WTC11 (cell line): ENCODE results near the gene FAM53B. TPM values are rescaled to one million over a fixed set of nuclear protein-coding genes. Genes with fewer than 3 reads are reported as not detected.
A peak's percentile ranks its signal among the peaks of the same experiment; 100 is the strongest.

Source experiments
- ATAC-seq: fragments of 200-7000 bp; cut with Tn5 transposase; 2 replicates; pipeline ENCODE4 v1.10.0; 2021; ENCODE audit warnings: mild to moderate bottlenecking, moderate library complexity
- CTCF ChIA-PET: fragments of 300-600 bp; sonication (Branson Sonifier 250); formaldehyde crosslinking; loops from one replicate; lab custom pipeline; 2021; ENCODE audit warnings: antibody characterized with exemption; lab: Charles Lee
- POLR2A ChIA-PET: fragments of 350-600 bp; sonication (Branson Sonifier 250); formaldehyde crosslinking; loops from one replicate; lab custom pipeline; 2021; ENCODE audit warnings: antibody characterized with exemption; lab: Charles Lee
- DNase-seq: peaks from one replicate; pipeline ENCODE4 v3.0.0; 2021; ENCODE audit warnings: low spot score
- H3K27ac Mint-ChIP-seq: 2 replicates; pipeline ENCODE4 v1.8.0; 2021; ENCODE audit warnings: mixed read lengths
- H3K27me3 Mint-ChIP-seq: 2 replicates; pipeline ENCODE4 v1.8.0; 2021; ENCODE audit warnings: low read depth, mild to moderate bottlenecking, moderate library complexity, mixed read lengths
- H3K36me3 Mint-ChIP-seq: 2 replicates; pipeline ENCODE4 v1.8.0; 2021; ENCODE audit warnings: mixed read lengths
- H3K4me1 Mint-ChIP-seq: 2 replicates; pipeline ENCODE4 v1.8.0; 2022; ENCODE audit warnings: mixed read lengths
- H3K4me3 Mint-ChIP-seq: 2 replicates; pipeline ENCODE4 v1.8.0; 2021; ENCODE audit warnings: mild to moderate bottlenecking, moderate library complexity, mixed read lengths
- H3K9me3 Mint-ChIP-seq: 2 replicates; pipeline ENCODE4 v1.8.0; 2021; ENCODE audit warnings: mixed read lengths
- ATF3 ChIP-seq: sonication (generic); formaldehyde crosslinking; conservative IDR thresholded peaks from 2 replicates; pipeline ENCODE4 v1.8.1; 2022; ENCODE audit warnings: mild to moderate bottlenecking, missing genetic modification reagents
- CBFB ChIP-seq: sonication (generic); formaldehyde crosslinking; IDR thresholded peaks from 2 replicates; pipeline ENCODE4 v1.8.1; 2022; ENCODE audit warnings: mild to moderate bottlenecking, low read depth, missing genetic modification reagents
- FOXK1 ChIP-seq: sonication (generic); formaldehyde crosslinking; IDR thresholded peaks from 2 replicates; pipeline ENCODE4 v1.8.0; 2022; ENCODE audit warnings: mild to moderate bottlenecking, moderate library complexity, missing genetic modification reagents
- IRF1 ChIP-seq: sonication (generic); formaldehyde crosslinking; IDR thresholded peaks from 2 replicates; pipeline ENCODE4 v1.8.0; 2023; ENCODE audit warnings: missing genetic modification reagents
- MAX ChIP-seq: sonication (generic); formaldehyde crosslinking; IDR thresholded peaks from 2 replicates; pipeline ENCODE4 v1.8.0; 2022; ENCODE audit warnings: mild to moderate bottlenecking, missing genetic modification reagents
- RELA ChIP-seq: sonication (generic); formaldehyde crosslinking; IDR thresholded peaks from 2 replicates; pipeline ENCODE4 v1.8.1; 2022; ENCODE audit warnings: missing genetic modification reagents, mild to moderate bottlenecking, borderline replicate concordance
- SMAD3 ChIP-seq: sonication (generic); formaldehyde crosslinking; IDR thresholded peaks from 2 replicates; pipeline ENCODE4 v1.8.0; 2022; ENCODE audit warnings: missing genetic modification reagents, mild to moderate bottlenecking, borderline replicate concordance
- SOX15 ChIP-seq: fragments of 250-450 bp; sonication (Bioruptor Pico); IDR thresholded peaks from 2 replicates; pipeline ENCODE4 v1.9.0; 2021; ENCODE audit warnings: mild to moderate bottlenecking
- SP1 ChIP-seq: sonication (generic); formaldehyde crosslinking; conservative IDR thresholded peaks from 2 replicates; pipeline ENCODE4 v1.8.1; 2022; ENCODE audit warnings: missing genetic modification reagents
- TCF7 ChIP-seq: sonication (generic); formaldehyde crosslinking; IDR thresholded peaks from 2 replicates; pipeline ENCODE4 v1.8.0; 2022; ENCODE audit warnings: mild to moderate bottlenecking, low read depth, missing genetic modification reagents, moderate library complexity
- TEAD1 ChIP-seq: sonication (generic); formaldehyde crosslinking; IDR thresholded peaks from 2 replicates; pipeline ENCODE4 v1.8.0; 2022; ENCODE audit warnings: mild to moderate bottlenecking, missing genetic modification reagents
- TEAD4 ChIP-seq: sonication (generic); formaldehyde crosslinking; IDR thresholded peaks from 2 replicates; pipeline ENCODE4 v1.8.0; 2022; ENCODE audit warnings: mild to moderate bottlenecking, missing genetic modification reagents
- USF2 ChIP-seq: sonication (generic); formaldehyde crosslinking; IDR thresholded peaks from 2 replicates; pipeline ENCODE4 v1.8.1; 2023; ENCODE audit warnings: mild to moderate bottlenecking, missing genetic modification reagents, moderate library complexity
- ZBTB21 ChIP-seq: sonication (generic); formaldehyde crosslinking; IDR thresholded peaks from 2 replicates; pipeline ENCODE4 v1.8.1; 2023; ENCODE audit warnings: mild to moderate bottlenecking, missing genetic modification reagents, borderline replicate concordance
- ZBTB43 ChIP-seq: sonication (generic); formaldehyde crosslinking; IDR thresholded peaks from 2 replicates; pipeline ENCODE4 v1.8.1; 2023; ENCODE audit warnings: mild to moderate bottlenecking, missing genetic modification reagents
- ZMAT4 ChIP-seq: fragments of 250-450 bp; sonication (Bioruptor Pico); IDR thresholded peaks from 2 replicates; pipeline ENCODE4 v1.9.0; 2021; ENCODE audit warnings: mild to moderate bottlenecking
- ZNF138 ChIP-seq: sonication (generic); formaldehyde crosslinking; conservative IDR thresholded peaks from 2 replicates; pipeline ENCODE4 v1.8.1; 2022; ENCODE audit warnings: mild to moderate bottlenecking, moderate library complexity, missing genetic modification reagents
- ZNF281 ChIP-seq: sonication (generic); formaldehyde crosslinking; IDR thresholded peaks from 2 replicates; pipeline ENCODE4 v1.8.0; 2023; ENCODE audit warnings: mild to moderate bottlenecking, missing genetic modification reagents
- ZNF425 ChIP-seq: fragments of 250-450 bp; sonication (Bioruptor Pico); conservative IDR thresholded peaks from 2 replicates; pipeline ENCODE4 v1.9.0; 2021; ENCODE audit warnings: mild to moderate bottlenecking
- total RNA-seq: library from RNA; stranded (reverse); gene quantifications from 3 replicates; pipeline ENCODE4 v1.2.3, GENCODE V29; 2021

The FAM53B gene
- total RNA-seq, 1 experiment from 2014 or later: 21.3 TPM

- no peak for TF ChIP-seq SP1 (CRISPR knock-in tag)
- no peak for TF ChIP-seq ATF3
- no peak for TF ChIP-seq SMAD3 (CRISPR knock-in tag)
- no peak for TF ChIP-seq ZMAT4 (CRISPR knock-in tag)
- TF ChIP-seq ZNF425 (CRISPR knock-in tag): no peak
- TF ChIP-seq FOXK1 (CRISPR knock-in tag): no peak
- TF ChIP-seq TEAD4: no peak
- TF ChIP-seq CBFB (CRISPR knock-in tag): no peak
- no peak for TF ChIP-seq TEAD1 (CRISPR knock-in tag)
- TF ChIP-seq ZBTB43 (CRISPR knock-in tag): no peak
- TF ChIP-seq ZBTB21 (CRISPR knock-in tag): no peak
- no peak for TF ChIP-seq ZNF138 (CRISPR knock-in tag)
- no peak for TF ChIP-seq IRF1 (CRISPR knock-in tag)
- TF ChIP-seq RELA: no peak
- no peak for DNase-seq
- no peaks in the 10 kb centered on the region for H3K9me3 Mint-ChIP-seq
- no peak overlapping the region; the same call in 1 of the 2 replicates for H3K27ac Mint-ChIP-seq
- no peaks in the 10 kb centered on the region for H3K36me3 Mint-ChIP-seq
- ChIA-PET POLR2A (no interaction called here), CTCF (interaction anchor here (0.6 to 3.9 kb wide), 26 partner anchors 9 to 411 kb away, joined by 3 to 53 read pairs (median 4); no protein-coding TSS in a partner anchor)
- H3K4me1 Mint-ChIP-seq: peaks cover 24% of the 10 kb centered on the region
- H3K4me3 Mint-ChIP-seq: no peak overlapping the region
- no peaks in the 10 kb centered on the region for H3K27me3 Mint-ChIP-seq
- ATAC-seq: peak; percentile 57
These were observed 24.8 kb downstream of the FAM53B start for GRCh38 chr10:124719213-124719851.

- Mint-ChIP-seq H3K27ac (no peak overlapping the region), H3K9me3 (no peaks in the 10 kb centered on the region), H3K27me3 (no peaks in the 10 kb centered on the region), H3K4me1 (peaks cover 26% of the 10 kb centered on the region), H3K36me3 (no peaks in the 10 kb centered on the region), H3K4me3 (no peak overlapping the region)
- no peak for DNase-seq
- ATAC-seq: no peak
- CTCF ChIA-PET: interaction anchor here (0.6 to 3.9 kb wide), 15 partner anchors 11 to 184 kb away, joined by 3 to 53 read pairs (median 5); no protein-coding TSS in a partner anchor
- POLR2A ChIA-PET: interaction anchor here (0.7 kb wide), 1 partner anchor 10 kb away, joined by 5 read pairs; no protein-coding TSS in a partner anchor
- TF ChIP-seq ZNF425 (CRISPR knock-in tag) (no peak), TCF7 (CRISPR knock-in tag) (no peak), MAX (CRISPR knock-in tag) (no peak), FOXK1 (CRISPR knock-in tag) (no peak), ZNF281 (CRISPR knock-in tag) (no peak), SOX15 (no peak), USF2 (CRISPR knock-in tag) (no peak)
These were observed 26.1 kb downstream of the FAM53B start for GRCh38 chr10:124717911-124718741.
